Fibroblast of skin of left biceps (primary cell): ENCODE results near the gene TGFB1.
A peak's percentile ranks its signal among the peaks of the same experiment; 100 is the strongest.

Experiments
- DNase-seq, 2 experiments: peaks; one replicate each; pipeline ENCODE4 v3.0.0-alpha.2; 2013; ENCODE audit warnings: low read depth in 2 of 2

TGFB1 gene

DNA sequence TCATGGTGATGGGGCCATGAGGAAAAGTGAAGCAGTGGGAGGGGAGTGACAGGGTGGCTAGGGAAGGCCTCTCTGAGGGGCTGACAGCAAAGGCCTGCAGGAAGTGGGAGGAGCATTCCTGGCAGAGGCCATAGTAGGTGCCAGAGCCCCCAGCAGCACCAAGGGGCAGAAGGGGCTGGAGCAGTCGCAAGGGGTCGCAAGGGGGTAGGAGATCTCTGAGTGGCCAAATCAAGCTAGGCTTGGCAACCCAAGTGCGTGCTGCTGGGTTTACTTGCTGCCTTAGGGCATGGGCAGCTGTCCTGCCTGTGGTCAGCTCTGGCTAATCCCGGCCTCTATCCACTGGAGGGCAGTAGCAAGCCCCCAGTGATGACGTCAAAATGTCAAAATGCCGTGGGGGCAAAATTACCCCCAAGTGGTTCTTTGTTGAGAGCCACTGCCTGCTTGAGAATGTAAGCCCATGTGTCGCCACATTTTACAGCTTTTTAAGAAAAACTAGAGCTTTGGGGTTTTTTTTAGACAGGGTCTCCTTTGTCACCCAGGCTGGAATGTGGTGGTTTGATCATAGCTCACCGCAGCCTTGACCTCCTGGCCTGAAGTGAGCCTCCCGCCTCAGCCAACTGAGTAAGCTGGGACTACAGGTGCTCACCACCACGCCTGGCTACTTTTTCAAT lies 32.0 kb downstream of the TGFB1 start:
- DNase-seq, result no peak

DNA sequence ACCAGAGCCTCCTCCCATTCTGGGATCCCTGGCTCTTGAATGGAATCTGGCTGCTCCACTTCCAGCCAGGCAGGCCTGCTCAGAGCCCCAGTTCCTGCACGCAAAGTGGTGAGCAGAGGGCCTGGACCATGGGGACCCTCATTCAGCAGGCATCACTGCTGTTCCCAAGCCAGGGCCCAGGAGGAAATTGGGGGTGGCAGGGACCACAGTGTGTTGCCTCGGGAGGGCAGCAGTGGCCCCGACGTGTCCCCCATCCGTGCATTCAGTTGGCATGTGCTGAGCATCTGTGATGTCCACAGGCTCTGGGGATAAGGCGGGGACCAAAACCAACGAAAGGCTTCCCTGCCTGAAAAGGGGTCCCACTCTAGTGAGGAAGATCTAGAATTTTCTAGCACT lies 32.5 kb downstream of the TGFB1 start:
- DNase-seq, result no peak

DNA sequence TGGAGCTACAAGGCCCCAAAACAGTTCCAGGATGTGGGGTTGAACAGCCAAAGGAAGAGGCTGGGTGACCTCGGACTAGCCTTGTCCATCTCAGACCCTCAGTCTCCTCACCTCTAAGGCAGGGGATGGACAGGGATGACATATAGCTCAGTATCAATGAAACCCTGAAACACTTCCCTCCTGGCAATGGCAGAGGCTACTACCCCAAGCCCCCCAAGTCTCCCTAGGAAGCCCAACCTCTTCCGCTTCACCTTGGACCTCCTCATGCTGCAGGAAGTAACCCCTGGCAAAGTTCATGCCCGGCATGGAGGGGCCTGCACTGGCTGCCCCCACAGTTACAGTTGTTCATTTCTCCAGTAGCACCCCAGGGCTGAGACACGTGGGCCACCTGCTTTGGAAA lies 33.2 kb downstream of the TGFB1 start:
- DNase-seq, result no peak

DNA sequence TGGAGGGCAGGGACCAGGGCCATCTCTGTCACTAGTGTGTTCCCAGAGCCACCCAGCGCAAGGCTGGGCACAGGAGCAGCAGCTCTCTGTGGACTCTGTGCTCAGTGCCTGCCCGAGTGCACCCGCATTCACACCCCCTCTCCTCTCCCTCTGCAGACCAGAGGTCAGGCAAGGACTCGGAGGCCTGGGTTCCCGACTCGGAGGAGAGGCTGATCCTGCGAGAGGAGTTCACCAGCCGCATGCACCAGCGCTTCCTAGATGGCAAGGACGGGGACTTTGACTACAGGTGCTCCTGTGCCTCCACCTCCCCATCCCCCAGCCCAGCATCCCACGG lies 33.6 kb downstream of the TGFB1 start:
- no peak for DNase-seq

DNA sequence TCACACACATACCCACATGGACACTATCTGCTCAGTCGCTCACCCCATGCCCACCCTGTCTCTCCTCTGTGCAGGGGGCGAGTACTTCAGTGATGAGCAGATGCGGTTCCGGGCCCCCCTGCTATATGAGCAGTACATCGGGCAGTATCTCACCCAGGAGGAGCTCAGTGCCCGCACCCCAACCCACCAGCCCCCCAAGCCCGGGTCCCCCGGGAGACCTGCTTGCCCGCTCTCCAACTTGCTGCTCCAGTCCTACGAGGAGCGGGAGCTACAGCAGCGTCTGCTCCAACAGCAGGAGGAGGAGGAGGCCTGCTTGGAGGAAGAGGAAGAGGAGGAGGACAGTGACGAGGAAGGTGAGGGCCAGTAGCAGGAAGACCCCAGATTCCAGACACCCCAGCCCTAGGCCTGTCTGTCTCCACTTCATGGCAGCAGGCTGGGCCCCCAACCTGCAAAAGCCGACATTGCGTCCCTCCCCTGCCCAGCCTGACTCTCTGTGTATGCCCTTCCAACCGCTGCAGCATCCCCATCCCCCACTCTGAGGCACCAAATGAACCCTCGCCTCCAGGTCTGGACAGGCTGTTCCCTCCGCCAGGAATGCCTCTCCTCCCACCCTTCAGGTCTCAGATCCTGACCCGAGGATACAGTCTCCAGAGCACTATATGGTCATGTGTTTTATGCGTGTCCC lies 34.1 kb downstream of the TGFB1 start:
- DNase-seq, result no peak

DNA sequence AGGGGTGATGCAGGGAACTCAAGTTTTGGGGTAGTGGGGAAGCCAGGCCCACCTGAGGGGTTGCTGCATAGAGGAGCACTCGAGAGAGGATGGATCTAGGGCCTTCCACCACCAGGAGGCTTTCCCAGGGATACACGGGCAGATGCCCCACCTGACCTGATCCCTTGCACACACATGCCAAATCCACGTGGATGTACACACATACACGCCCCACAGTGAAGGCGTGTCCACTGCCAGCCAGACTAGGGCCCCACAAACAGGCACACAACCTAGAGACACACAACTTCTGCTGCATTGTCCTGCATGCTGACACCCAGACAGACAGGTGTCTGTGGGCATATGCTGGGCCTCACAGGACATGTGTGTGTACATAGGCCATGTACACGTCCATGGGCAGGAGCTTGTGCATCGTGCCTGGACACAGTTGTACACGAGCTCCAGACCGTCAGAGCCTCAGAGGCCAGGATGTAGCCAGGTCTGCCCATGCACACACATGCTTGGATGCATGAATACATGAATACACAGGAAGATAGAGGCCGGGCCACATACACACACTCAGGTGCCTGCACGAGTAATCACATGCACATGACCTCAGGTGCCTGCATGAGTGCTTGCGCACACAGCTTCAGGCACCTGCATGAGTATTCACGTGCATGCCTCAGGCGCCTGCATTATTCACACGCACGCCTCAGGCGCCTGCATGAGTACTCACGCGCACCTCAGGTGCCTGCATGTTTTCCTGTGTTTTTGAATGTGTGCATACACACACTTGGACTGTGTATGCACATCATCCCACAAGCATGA lies 34.8 kb downstream of the TGFB1 start:
- DNase-seq, result no peak

DNA sequence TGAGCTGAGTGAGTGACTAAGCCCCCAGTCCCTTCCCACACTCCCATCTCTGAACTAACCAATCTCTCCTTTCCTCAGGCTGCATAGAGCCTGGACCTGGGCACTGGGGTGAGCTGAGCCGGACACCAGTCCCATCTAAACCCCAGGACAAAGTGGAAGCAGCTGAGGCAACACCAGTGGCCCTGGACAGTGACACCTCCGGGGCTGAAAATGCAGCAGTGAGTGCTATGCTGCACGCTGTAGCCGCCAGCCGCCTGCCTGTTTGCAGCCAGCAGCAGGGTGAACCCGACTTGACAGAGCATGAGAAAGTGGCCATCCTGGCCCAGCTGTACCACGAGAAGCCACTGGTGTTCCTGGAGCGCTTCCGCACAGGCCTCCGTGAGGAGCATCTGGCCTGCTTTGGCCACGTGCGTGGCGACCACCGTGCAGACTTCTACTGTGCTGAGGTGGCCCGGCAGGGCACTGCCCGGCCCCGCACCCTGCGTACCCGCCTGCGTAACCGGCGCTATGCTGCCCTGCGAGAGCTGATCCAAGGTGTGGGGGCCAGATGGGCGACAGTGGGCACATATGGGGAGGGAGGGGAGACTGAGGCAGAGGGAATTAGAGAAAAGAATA lies 37.3 kb downstream of the TGFB1 start:
- no peak for DNase-seq

DNA sequence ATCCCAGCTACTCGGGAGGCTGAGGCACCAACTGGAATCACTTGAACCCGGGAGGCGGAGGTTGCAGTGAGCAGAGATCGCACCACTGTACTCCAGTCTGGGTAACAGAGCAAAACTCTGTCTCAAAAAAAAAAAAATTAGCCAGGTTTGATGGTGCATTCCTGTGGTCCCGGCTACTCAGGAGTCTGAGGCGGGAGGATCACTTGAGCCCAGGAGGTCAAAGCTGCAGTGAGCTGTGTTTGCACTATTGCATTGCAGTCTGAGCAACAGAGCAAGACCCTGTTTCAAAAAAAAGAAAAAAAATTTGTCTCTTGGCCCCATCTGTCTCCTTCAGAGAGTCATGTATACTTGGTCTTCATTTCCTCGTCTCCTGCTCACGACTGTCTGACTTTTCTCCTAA lies 42.1 kb downstream of the TGFB1 start:
- no peak for DNase-seq

DNA sequence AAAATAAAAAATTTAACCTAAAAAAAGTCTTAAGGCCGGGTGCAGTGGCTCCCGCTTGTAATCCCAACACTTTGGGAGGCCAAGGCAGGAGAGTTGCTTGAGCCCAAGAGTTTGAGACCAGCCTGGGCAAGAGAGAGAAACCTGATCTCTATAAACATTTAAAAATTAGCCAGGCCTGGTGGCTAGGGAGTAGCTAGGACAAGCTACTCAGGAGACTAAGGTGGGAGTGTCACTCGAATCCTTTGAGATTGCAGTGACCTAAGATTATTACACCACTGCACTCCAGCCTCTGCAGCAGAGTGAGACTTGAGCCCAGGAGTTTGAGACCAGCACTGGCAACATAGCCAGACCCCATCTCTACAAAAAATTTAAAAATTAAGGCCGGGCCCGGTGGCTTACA lies 42.6 kb downstream of the TGFB1 start:
- DNase-seq, result no peak

DNA sequence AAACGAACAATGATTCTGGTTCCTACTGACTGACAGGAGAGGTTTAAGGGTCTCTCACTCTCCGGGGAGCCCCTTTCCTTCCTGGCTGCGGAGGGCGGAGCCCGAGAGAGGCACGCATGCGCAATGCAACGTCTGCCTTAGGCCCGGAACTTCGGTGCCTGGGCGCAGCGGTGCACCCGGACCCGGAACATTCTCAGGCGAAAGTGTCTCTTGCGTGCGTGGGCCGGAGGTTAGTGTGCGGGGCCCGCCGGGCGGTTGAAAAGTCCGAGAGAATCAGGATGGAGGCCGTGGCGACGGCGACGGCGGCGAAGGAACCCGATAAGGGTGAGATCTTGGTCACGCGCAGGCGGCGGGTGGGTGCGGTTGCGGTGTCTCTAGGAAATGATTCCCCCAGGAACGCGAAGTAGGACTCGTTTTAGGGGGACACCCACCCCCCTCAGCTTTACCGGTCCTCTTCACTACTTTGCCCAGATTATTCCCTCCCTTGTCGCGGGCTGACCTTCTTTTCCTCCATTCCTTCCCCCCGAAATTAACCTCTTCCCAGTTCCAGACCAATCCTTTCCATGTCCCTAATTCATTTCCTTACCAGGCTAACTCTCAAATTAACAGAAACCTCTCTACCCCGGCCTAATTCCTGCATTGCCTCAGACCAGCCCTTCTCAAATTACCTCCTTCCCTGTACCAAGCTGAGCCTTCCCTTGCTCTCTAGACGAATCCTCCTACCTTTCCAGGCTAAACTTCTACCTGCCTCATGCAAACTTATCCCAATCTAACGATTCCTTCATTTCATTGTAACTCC lies 43.5 kb downstream of the TGFB1 start, which contains the start of gene CCDC97:
Gene CCDC97, plus strand, starts transcription at position 140 of the 799 bp plus-strand sequence. Its CDS starts 139 bp downstream, at position 279.
- peak; percentile 62 to 63 for DNase-seq

DNA sequence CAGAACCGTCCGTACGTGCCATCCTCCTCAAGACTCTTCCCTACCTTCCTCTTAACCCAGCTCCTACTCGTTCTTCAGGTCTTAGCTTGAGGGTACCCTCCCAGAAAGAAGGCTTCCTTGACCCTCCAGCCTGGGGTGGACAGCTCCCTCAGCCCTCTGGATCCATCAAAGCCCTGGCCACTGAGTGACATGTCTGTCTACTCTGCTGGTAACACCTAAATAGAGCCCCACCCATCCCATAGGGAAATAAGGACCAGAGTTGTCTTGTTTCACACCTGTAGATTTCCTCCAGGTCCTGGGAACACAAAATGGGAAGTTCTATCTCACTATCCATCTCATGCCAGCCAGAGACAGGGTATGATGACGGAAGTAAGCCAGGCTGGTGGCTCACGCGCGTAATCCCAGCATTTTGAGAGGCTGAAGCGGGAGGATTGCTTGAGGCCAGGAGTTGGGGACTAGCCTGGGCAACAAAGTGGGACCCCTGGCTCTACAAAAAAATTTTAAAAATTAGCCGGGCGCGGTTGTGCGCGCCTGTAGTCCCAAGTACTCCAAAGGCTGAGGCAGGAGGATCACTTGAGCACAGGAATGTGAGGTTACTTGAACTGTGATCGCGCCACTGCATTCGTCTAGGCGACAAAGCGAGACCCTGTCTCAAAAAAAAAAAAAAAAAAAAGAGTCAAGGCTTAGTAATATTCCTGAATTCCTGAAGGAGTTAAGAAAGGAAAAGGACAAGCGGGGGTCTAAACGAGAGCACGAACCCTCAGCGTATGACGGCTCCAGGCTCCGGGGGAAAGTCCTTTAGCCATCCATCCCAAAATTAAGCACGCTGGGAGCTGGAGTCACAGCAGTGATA lies 44.3 kb downstream of the TGFB1 start:
- DNase-seq, result no peak

DNA sequence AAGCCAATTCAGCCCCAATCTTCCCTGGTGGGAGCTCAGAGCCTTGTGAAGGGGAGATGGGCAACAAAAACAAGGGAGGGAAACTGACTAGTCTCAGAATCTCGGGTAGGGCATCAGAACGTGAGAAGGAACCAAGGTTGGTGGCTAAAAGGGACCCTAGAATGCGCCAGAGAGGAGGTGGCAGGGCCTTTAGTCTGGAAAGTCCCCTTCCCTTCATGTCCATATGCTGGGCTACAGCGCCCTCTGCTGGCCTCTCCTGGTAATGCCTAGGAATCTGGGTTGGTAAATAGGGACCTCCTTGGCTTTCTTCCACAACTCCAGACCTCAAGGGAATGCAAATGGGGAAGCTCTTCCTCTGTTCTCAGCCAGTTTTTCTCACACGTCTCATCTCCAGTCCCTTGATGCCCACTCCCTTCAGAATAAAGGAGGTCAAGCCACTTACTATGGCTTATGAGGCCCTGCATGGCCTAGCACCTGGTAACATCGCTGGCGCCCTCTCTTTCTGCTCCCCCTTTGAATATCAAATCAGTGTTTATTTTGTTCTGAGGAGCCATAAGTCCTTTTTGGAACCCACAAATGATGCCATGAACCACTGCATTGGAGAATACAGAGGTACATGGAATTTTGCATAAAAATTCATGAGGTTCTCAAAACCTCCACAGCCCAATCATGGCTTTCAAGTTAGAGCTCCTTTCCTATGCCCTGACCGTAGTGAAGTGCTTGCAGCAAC lies 45.1 kb downstream of the TGFB1 start:
- DNase-seq, result peak; percentile 66 to 67

DNA sequence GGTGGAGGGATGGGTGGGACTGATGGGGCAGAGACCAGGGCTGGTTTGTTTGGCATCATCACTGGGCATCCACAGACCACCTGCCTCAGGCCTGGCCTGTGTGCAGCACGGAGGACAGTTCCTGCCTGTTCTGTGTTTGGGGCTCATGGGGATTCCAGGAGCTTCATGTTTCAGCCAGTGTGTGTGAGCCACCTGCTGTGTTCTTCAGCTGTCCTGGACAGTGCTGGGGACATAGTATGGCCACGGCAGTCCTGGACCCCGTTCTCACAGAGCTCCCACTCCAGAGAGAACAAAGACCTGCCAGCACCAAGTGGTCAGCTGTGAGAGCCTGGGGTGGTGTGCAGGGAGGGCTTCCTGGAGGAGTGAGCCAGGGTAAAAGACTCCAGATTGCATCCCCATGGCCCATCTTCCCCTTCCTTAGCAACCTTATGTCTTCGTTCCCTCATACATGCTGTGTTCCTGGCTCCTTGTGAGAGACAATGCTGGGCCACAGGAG lies 45.7 kb downstream of the TGFB1 start:
- DNase-seq, result no peak

DNA sequence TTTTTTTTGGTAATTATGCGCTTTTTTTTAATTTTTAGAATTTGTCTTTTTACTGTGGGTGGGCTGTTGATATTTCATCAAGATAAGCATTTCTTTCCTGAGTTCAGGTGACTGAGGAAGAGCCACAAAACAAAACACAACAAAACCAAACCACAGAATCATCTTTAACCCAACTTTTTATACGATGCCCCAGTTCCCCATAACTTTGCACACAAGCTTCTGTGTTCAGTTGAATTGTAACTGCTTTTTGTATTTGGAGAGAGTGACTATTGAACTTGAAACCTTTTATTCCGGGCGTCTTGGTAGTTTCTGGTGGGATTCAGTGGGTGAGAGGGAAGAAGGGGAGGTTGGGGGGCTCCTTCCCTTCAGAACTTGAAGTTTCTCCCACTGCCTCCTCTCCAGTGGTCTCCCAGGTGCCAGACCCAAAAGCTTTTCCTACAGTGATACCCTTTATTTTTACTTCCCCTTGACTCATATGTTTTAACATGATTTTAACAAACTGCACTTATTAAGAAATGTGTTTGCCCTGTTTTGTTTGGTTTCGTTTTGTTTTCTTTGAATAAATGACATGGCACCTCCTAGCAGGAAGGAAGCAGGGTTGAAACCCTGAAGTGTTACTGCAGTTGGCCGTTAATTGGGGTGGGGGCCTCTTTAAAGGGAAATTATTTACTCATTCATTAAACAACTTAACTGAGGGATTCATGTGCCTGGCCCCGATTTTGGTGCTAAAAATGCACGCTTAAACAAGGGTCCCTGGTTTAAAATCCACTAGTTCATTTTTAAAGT lies 46.4 kb downstream of the TGFB1 start:
- no peak for DNase-seq

DNA sequence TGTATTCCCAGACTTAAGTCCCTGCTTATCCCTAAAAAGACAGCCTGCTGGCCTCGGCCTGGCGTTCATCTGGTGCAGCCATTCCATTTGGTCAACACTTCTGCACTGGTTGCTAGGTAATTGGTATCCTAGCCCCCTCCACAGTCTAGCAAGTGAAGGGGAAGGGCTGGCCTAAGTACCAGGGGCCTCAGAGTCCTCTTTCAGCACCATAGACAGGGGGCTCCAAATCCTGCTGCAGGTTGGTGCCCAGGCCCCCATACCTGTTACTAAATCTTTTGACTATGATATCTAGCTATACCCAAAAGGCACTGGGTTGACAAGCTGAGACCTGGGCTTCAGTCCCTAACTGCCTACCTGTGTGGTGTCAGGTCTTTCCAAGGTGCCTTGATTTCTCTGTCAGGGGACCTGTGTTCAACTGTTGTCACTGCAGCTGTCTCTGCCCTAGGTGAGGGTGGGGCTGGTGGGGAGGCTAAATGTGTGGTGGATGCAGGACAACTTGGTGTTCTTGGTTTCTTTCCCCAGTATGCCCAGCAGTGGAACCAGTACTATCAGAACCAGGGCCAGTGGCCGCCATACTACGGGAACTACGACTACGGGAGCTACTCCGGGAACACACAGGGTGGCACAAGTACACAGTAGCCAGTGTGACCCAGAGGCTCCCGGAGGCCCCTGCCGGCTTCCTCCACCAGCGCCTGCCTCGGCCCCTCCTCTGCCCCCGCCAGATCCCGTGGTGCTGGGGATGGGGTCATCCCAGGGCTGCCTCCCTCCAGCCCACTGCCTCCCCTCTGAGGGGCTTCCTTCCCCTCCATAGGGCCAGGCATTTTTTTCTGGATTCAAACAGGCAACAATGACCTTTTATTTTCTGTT lies 47.6 kb downstream of the TGFB1 start:
- no peak for DNase-seq

DNA sequence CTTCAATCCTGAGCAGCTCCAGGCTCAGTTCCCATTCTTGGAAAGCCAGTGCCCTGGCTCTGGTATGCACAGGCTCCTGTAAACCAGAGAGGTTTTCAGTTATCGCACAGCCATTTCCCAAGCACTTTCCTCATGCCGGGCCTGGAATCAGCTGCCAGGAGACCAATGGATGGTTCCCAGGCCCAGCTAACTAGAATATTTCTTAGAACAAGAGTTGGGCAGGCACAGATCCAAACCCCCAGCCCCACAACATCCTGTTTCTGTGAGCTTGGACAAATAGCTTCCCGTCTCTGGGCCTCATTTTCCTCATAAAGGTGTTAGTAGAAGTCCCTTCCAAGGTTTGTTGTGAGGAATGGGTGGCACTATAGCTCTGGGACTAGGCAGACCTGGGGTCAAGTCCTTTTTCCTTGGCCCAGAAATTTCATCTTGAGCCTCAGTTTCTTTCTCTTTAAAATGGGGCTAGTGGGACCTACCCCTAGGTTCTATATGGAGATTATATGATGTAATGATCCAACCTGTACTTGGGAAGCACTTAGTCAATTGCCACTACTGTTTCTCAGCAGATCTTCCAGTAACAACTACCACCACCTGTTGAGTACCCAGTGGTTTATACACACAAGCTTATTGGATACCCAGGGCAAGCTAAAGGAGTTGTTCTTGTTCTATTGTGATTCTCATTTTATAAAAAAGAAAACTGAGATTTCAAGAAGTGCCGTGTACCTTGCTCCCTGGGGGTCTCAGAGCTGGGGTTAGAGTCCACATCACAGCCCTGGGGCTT lies 48.8 kb downstream of the TGFB1 start:
- DNase-seq, result no peak

DNA sequence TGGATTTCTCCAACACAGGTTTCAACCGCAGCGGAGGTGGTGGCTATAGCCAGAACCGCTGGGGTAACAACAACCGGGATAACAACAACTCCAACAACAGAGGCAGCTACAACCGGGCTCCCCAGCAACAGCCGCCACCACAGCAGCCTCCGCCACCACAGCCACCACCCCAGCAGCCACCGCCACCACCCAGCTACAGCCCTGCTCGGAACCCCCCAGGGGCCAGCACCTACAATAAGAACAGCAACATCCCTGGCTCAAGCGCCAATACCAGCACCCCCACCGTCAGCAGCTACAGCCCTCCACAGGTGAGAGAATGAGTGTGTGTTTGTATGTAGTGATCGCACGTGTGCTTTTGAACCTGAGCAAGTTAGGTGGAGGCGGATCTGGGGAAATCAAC lies 49.8 kb downstream of the TGFB1 start:
- no peak for DNase-seq
